ENCODE measurements around the gene MAD2L1. TPM values are rescaled to one million over a fixed set of nuclear protein-coding genes. Genes with fewer than 3 reads are reported as not detected.

MAD2L1 gene
- total RNA-seq, 1 experiment from 2014 or later: 117 TPM

- DNase-seq (ENCODE audit: low spot score): no peak
- H3K9me3 ChIP-seq (ENCODE audit: low read depth, low read length, poor library complexity, severe bottlenecking): no peaks in the 10 kb centered on the region
- intact Hi-C loops (cut with micrococcal nuclease; ENCODE audit: unreplicated experiment): no loop called here
- TF ChIP-seq CTCF (conservative IDR thresholded peaks at IDR 0.05; ENCODE audit: low read depth, low read length) (no peak), EZH2 (IDR thresholded peaks at IDR 0.05; ENCODE audit: borderline replicate concordance, low read depth, low read length, poor library complexity, severe bottlenecking) (no peak)
- no peaks in the 10 kb centered on the region for H3K36me3 ChIP-seq (ENCODE audit: insufficient read depth, low read length, poor library complexity, severe bottlenecking)
- ChIA-PET CTCF (interaction anchor here (0.6 kb wide), 1 partner anchor 1794 kb away, joined by 3 read pairs; no protein-coding TSS in a partner anchor), POLR2A (ENCODE audit: low non-redundant PET) (no interaction called here)
- no peak overlapping the region for H3K27ac ChIP-seq (ENCODE audit: low read depth, low read length, poor library complexity, severe bottlenecking)
- H3K4me3 ChIP-seq (ENCODE audit: low read depth, low read length, poor library complexity, severe bottlenecking): no peak overlapping the region
- no TSS peak for BruUV-seq (replicated peaks)
- H3K4me1 ChIP-seq (ENCODE audit: insufficient read depth, low read length, poor library complexity, severe bottlenecking): no peaks in the 10 kb centered on the region
- no peaks in the 10 kb centered on the region for H3K27me3 ChIP-seq (replicated peaks; ENCODE audit: insufficient read depth, low read depth, low read length, poor library complexity)
These were observed 15.6 kb upstream of the MAD2L1 start for GRCh38 chr4:120082251-120082650.

GRCh38 chr4:120081726-120082125 is 15.1 kb upstream of the MAD2L1 start:
- no peak for DNase-seq (ENCODE audit: low spot score)
- intact Hi-C loops (cut with micrococcal nuclease; ENCODE audit: unreplicated experiment): no loop called here
- POLR2A ChIA-PET (ENCODE audit: low non-redundant PET): no interaction called here
- no TSS peak for BruUV-seq (replicated peaks)
- H3K4me1 ChIP-seq (ENCODE audit: insufficient read depth, low read length, poor library complexity, severe bottlenecking): no peaks in the 10 kb centered on the region
- TF ChIP-seq EZH2 (IDR thresholded peaks at IDR 0.05; ENCODE audit: borderline replicate concordance, low read depth, low read length, poor library complexity, severe bottlenecking): no peak
- H3K27ac ChIP-seq (ENCODE audit: low read depth, low read length, poor library complexity, severe bottlenecking): no peak overlapping the region
- no peaks in the 10 kb centered on the region for H3K36me3 ChIP-seq (ENCODE audit: insufficient read depth, low read length, poor library complexity, severe bottlenecking)
- CTCF ChIA-PET: interaction anchor here (0.6 kb wide), 1 partner anchor 1795 kb away, joined by 3 read pairs; no protein-coding TSS in a partner anchor
- no peak overlapping the region for H3K4me3 ChIP-seq (ENCODE audit: low read depth, low read length, poor library complexity, severe bottlenecking)
- H3K27me3 ChIP-seq (replicated peaks; ENCODE audit: insufficient read depth, low read depth, low read length, poor library complexity): no peaks in the 10 kb centered on the region
- no peaks in the 10 kb centered on the region for H3K9me3 ChIP-seq (ENCODE audit: low read depth, low read length, poor library complexity, severe bottlenecking)

- intact Hi-C loops (cut with micrococcal nuclease; ENCODE audit: unreplicated experiment): no loop called here
- Histone ChIP-seq H3K9me3 (ENCODE audit: low read depth, low read length, poor library complexity, severe bottlenecking) (no peaks in the 10 kb centered on the region), H3K4me1 (ENCODE audit: insufficient read depth, low read length, poor library complexity, severe bottlenecking) (no peaks in the 10 kb centered on the region), H3K4me3 (ENCODE audit: low read depth, low read length, poor library complexity, severe bottlenecking) (no peak overlapping the region), H3K27ac (ENCODE audit: low read depth, low read length, poor library complexity, severe bottlenecking) (no peak overlapping the region), H3K27me3 (replicated peaks; ENCODE audit: insufficient read depth, low read depth, low read length, poor library complexity) (no peaks in the 10 kb centered on the region), H3K36me3 (ENCODE audit: insufficient read depth, low read length, poor library complexity, severe bottlenecking) (no peaks in the 10 kb centered on the region)
- no peak for DNase-seq (ENCODE audit: low spot score)
- CTCF ChIA-PET: no interaction called here
- no peak for TF ChIP-seq EZH2 (IDR thresholded peaks at IDR 0.05; ENCODE audit: borderline replicate concordance, low read depth, low read length, poor library complexity, severe bottlenecking)
- no TSS peak for BruUV-seq (replicated peaks)
- POLR2A ChIA-PET (ENCODE audit: low non-redundant PET): no interaction called here
These were observed 13.9 kb upstream of the MAD2L1 start for GRCh38 chr4:120080533-120080932.

- no peaks in the 10 kb centered on the region for H3K36me3 ChIP-seq (ENCODE audit: insufficient read depth, low read length, poor library complexity, severe bottlenecking)
- BruUV-seq (replicated peaks): no TSS peak
- TF ChIP-seq CTCF (conservative IDR thresholded peaks at IDR 0.05; ENCODE audit: low read depth, low read length): no peak
- no peak for TF ChIP-seq EZH2 (IDR thresholded peaks at IDR 0.05; ENCODE audit: borderline replicate concordance, low read depth, low read length, poor library complexity, severe bottlenecking)
- POLR2A ChIA-PET (ENCODE audit: low non-redundant PET): no interaction called here
- no peaks in the 10 kb centered on the region for H3K4me1 ChIP-seq (ENCODE audit: insufficient read depth, low read length, poor library complexity, severe bottlenecking)
- H3K27me3 ChIP-seq (replicated peaks; ENCODE audit: insufficient read depth, low read depth, low read length, poor library complexity): no peaks in the 10 kb centered on the region
- no peak for DNase-seq (ENCODE audit: low spot score)
- CTCF ChIA-PET: no interaction called here
- H3K27ac ChIP-seq (ENCODE audit: low read depth, low read length, poor library complexity, severe bottlenecking): no peak overlapping the region
- no peaks in the 10 kb centered on the region for H3K9me3 ChIP-seq (ENCODE audit: low read depth, low read length, poor library complexity, severe bottlenecking)
- H3K4me3 ChIP-seq (ENCODE audit: low read depth, low read length, poor library complexity, severe bottlenecking): no peak overlapping the region
- intact Hi-C loops (cut with micrococcal nuclease; ENCODE audit: unreplicated experiment): no loop called here
These were observed 13.3 kb upstream of the MAD2L1 start for GRCh38 chr4:120079839-120080520.

All from A673 (cell line).